ENCODE measurements around the gene COLQ.

DNA sequence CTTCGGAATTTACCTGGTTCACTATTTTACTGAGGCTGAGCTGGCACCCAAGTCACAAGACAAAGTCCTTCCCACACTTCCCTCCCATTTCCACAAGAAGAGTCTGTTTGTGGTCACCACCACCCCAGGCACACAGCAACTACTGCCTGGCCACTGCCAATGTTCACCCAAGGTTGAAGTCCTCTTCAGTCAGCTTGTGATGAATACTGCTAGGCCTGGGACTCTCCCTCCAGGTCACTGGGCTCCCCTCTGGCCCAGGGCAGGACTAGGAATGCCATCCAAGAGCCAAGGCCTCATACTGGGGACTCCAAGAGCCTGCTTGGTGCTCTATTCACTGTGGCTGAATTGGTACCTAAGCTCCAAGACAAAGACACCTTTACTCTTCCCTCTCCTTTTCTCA lies 30.4 kb upstream of the COLQ start:
- TF ChIP-seq, protein P1, sequence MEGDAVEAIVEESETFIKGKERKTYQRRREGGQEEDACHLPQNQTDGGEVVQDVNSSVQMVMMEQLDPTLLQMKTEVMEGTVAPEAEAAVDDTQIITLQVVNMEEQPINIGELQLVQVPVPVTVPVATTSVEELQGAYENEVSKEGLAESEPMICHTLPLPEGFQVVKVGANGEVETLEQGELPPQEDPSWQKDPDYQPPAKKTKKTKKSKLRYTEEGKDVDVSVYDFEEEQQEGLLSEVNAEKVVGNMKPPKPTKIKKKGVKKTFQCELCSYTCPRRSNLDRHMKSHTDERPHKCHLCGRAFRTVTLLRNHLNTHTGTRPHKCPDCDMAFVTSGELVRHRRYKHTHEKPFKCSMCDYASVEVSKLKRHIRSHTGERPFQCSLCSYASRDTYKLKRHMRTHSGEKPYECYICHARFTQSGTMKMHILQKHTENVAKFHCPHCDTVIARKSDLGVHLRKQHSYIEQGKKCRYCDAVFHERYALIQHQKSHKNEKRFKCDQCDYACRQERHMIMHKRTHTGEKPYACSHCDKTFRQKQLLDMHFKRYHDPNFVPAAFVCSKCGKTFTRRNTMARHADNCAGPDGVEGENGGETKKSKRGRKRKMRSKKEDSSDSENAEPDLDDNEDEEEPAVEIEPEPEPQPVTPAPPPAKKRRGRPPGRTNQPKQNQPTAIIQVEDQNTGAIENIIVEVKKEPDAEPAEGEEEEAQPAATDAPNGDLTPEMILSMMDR (conservative IDR thresholded peaks at IDR 0.05; ENCODE audit: low read depth, low read length): no peak
- no peak for TF ChIP-seq EZH2 (IDR thresholded peaks at IDR 0.05; ENCODE audit: low read length, unreplicated experiment)
